Daoy (cell line): ENCODE measurements around the gene ABHD17B. TPM values are rescaled to one million over a fixed set of nuclear protein-coding genes. Genes with fewer than 3 reads are reported as not detected.
"Not testable (repeated sequence)": the region's sequence is repeated elsewhere in the genome, so short reads cannot be mapped to it uniquely, and the experiment has no call there.

Experiments used
- DNase-seq: peaks from one replicate; pipeline ENCODE4 v3.0.0-alpha.2; 2015; ENCODE audit warnings: low read depth
- total RNA-seq: library from RNA; depleted of rRNA; stranded (reverse); fragments of >200 nt; shearing (Covaris generic); gene quantifications from 2 replicates; pipeline ENCODE4 v1.2.3, GENCODE V29; 2014; rRNA removed

The ABHD17B gene
- 21.4 and 24.9 TPM in 2 replicates for total RNA-seq

GRCh38 chr9:71911061-71911907, at the start of gene ABHD17B, which contains the start of gene C9orf85:
Gene ABHD17B, minus strand, starts transcription at chr9:71911193. Its CDS starts 36,113 bp downstream, at chr9:71875080.
Gene C9orf85, plus strand, starts transcription at chr9:71911639. Its CDS starts 96 bp downstream, at chr9:71911735.
- peak; percentile 100 for DNase-seq

- DNase-seq: no peak
These were observed 44.4 kb upstream of the ABHD17B start for GRCh38 chr9:71955300-71955915.

DNA sequence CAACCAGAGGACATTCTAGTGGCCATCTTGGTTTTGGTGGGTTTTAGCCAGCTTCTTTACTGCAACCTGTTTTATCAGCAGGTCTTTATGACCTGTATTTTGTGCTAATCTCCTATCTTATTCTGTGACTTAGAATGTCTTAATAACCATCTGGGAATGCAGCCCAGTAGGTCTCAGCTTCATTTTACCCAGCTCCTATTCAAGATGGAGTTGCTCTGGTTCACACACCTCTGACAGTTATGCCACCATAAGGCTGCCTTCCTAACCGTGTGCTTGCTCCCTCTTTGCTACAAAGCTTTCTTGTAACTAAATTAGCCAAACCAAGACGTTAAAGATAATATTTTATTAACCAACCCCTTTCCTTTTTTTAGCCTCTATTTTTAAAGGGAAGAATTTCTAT, 43.7 kb upstream of the ABHD17B start:
- not testable (repeated sequence) for DNase-seq

GRCh38 chr9:71944754-71945375, 33.9 kb upstream of the ABHD17B start:
- DNase-seq: no peak

DNA sequence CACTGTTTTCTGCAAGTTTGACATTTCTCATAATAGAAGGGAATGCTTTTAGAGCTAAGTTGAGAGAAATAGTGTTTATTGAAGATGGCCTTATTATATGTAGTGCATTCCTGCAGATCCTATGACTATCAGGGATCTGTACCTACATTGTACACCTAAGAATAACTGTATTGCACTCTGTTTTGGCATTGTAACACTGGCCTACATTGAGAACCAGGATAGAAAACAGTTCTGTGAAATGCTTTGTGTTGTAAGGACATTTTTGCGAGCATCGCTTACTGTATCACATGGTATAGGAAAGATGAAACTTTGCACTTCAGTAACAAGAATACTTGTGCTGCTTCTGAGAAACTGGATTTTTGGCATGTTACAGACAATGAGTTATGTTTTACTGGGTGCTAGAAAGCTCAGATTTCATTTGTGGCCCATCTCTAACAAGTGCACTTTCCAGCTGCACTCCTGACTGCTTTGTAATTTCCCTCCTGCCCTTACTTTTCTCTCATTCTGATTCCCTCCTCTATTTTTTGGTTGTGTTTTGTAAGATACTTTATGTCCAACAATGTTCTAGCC, 31.1 kb upstream of the ABHD17B start:
- no peak for DNase-seq

GRCh38 chr9:71941060-71941568, 30.1 kb upstream of the ABHD17B start:
- DNase-seq: no peak

DNA sequence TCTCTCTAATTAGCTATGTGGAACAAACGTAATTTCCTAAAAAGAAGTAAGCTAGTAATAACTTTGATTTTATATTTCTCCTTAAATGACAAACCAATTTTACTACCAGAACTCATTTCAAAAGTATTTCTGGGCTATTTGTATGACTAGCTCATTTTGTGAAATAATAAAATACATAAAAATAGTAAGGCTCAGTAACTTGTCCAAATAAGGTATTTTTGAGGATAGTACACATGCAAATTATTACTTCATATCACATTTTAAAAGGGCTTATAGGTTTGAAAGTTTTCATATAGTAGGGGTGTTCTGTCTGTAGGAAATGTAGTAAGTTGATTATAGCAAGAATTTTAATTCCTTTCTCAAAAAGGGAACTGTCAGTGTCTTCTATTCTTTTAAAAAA, 26.9 kb upstream of the ABHD17B start:
- no peak for DNase-seq

DNA sequence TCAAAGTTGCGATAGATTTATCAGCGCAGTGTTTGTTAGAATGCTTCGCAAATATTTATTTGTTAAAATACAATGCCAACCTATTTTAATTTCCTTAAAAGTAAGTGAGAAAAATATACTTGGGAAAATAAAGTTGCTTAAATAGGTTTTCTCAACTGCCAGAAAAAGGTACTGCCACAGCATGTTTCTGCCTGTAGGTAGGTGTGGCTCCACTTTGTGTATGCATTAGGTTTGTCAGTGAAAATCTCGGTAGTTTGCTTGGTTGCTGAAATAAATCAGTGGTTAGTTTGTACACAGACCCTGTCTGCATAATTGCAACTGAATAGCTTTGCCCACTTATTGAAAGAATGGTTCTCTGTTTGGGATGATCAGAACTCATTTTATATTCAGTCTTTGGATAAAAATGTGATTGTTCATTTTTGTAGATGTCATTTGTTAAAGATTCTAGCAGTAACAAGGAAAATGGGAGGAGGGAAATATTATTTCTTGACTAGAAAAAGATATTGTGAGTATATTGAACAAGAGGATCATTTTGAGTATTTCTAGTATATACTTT, 26.2 kb upstream of the ABHD17B start:
- no peak for DNase-seq

DNA sequence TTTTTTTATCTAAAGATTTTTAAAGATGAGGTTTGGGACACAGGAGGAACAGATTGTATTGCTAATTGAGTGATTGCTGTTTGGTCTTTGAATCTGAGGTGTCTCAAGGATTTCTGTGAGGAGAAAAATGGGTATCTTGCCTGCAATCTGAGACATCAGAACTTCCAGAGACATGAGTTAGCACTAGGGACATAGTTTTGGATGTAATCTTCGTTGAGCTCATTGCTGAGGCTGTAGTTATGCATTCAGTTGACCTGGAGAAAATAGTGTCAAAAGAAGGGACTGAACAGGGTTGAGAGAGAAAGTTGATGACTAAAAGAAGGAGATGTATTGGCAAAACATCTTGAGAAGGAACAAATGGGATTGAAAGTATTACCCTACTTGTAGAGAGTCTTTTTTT, 25.1 kb upstream of the ABHD17B start:
- DNase-seq: no peak

DNA sequence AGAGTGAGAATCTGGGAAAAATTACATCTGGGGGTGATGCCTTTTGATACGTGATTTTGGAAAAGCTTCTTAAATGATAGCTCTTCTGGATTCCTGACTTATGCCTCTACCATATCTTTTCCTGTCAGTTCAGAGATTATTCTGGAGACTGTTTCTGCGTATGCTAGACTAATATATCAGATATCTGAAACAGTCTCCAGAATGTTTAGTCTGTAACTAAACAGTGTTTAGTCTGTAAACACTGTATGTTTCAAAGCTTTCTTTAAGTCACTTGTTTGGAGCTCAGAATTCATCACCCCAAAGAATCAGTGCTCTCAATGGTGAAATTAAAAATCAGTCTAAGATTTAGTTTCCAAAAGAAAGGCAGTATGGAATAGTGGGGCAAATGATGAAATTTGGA, 20.2 kb upstream of the ABHD17B start:
- no peak for DNase-seq

- peak; percentile 5 for DNase-seq
These were observed 18.9 kb upstream of the ABHD17B start for GRCh38 chr9:71929791-71930440.

GRCh38 chr9:71929223-71929622, 18.2 kb upstream of the ABHD17B start:
- DNase-seq: peak; percentile 24

DNA sequence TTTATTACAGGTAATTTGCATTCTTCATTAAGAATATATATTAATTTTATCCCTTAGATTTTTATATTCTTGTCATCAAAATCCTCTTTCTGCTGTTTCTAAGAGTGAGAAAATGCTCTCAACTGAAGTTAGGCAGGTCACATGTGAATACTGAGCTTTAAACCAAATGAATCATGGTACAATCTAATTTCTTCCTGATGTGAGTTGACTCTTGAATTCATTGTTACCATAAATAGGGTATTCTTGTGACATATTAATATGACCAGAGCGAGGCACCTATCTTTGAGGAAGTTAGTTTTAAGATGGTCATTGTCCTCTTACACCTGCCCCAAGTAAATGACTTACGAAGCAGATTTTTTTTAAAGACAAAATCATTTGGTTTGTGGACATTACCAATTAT, 17.8 kb upstream of the ABHD17B start:
- no peak for DNase-seq

- DNase-seq: no peak
These were observed 17.4 kb upstream of the ABHD17B start for GRCh38 chr9:71928376-71928775.

DNA sequence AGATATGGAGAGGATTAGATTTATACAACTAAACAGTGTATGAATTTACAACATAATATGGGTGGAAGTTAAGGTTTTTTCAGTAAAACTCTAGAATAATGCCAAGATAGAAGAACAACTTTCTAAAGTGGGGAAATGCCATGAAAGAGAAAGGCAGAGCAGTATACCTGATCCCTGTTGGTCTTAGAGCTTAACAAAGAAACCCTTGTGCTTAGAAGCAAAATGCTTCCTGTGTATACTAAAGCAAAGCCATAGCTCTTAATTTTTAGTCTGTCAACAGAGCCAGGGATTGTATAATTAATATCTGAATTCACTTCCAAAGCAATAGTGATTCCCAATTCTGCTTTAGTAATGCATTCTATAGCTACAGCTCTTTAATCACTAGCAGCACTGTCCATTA, 14.8 kb upstream of the ABHD17B start:
- DNase-seq: no peak

DNA sequence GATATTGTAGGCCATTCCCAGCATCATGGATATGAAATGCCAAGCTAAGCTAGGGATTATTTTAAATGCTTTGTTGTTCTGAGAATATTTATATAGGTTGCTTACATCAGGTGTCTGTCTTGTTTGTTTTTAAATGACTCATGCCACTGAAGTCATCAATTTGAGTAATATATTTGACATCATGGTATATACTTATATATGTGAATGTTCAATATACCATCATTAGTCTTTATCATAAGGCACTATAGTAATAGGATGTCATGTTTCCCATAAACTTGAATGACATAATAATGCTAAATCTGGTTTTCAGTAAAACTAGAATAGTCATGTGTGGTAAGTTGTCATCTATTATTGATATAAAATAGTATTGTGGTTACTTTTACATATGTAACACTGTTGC, 13.6 kb upstream of the ABHD17B start:
- no peak for DNase-seq

DNA sequence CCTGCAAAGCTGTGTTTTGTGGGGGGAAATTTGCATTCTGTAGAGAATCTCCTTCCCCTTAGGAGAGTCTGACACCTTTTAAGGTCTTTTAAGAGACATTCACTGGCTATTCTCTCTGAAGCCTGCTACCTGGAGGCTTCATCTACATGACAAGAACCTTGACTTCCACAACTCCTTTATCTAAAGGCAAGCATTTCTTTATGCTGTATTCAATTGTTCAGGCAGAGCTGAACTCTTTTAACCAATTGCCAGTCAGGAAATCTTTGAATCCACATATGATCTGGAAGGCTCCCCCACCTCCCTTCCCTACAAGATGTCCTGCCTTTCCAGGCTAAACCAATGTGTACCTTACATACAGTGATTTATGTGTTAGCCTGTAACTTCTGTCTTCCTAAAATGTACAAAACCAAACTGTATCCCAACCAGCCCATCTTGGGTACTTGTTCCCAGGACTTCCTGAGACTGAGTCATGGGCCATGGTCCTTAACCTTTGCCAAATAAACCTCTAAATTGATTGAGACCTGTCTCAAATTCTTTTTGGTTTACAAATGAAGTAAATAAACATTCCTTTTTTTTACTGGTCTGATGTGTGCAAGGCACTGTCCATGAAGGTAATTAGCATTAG, 10.3 kb upstream of the ABHD17B start:
- DNase-seq: no peak

GRCh38 chr9:71920456-71921189, 9.6 kb upstream of the ABHD17B start:
- DNase-seq: no peak

DNA sequence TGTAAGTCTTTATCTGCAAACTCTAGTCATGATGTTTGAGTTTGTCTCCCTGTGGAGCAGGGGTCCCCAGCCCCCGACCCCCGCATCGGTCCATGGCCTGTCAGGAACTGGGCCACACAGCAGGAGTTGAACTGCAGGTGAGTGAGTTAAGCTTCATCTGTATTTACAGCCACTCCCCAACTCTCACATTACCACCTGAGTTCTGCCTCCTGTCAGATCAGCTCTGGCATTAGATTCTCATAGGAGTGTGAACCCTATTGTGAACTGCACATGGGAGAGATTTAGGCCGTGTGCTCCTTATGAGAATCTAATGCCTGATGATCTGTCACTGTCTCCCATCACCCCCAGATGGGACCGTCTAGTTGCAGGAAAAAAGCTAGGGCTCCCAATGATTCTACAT, 7.4 kb upstream of the ABHD17B start:
- no peak for DNase-seq
